Measurements from ENCODE around the gene CAPN13. TPM values are rescaled to one million over a fixed set of nuclear protein-coding genes. Genes with fewer than 3 reads are reported as not detected.

Gene CAPN13
- total and polyA plus RNA-seq, 2 donors (not counting 1 experiment from before 2014, with no cell fraction given) = not detected

- no peaks in the 10 kb centered on the region for H3K79me2 ChIP-seq (ENCODE audit: control insufficient read depth, insufficient read depth, low read length)
- WGBS (ENCODE audit: insufficient coverage) = 93% methylated on average over 3 of the region's 12 CpGs
- Mint-ChIP-seq H3K4me1 (peaks cover 3% of the 10 kb centered on the region), H3K9me3 (ENCODE audit: insufficient read depth) (no peaks in the 10 kb centered on the region), H3K27me3 (peaks cover 6% of the 10 kb centered on the region), H3K27ac (no peak overlapping the region), H3K4me3 (no peak overlapping the region)
- no peak overlapping the region for H3K4me3 ChIP-seq (ENCODE audit: control extremely low read depth in 1 of 5, extremely low read depth in 1 of 5, insufficient read depth in 1 of 5, low read depth in 2 of 5, low read length in 4 of 5)
- H3K4me2 ChIP-seq (replicated peaks; ENCODE audit: low read depth, low read length, poor library complexity, severe bottlenecking) = no peak overlapping the region
- no peak for DNase-seq
- H4K20me1 ChIP-seq (ENCODE audit: control insufficient read depth, insufficient read depth, low read length, poor library complexity, severe bottlenecking) = no peaks in the 10 kb centered on the region
- H2AFZ ChIP-seq (ENCODE audit: insufficient read depth, low read depth, low read length, poor library complexity, severe bottlenecking) = no peak overlapping the region
- no peak for ATAC-seq (ENCODE audit: low read depth)
- POLR2A ChIA-PET = no interaction called here
- TF ChIP-seq CTCF (IDR thresholded peaks at IDR 0.05) = no peak
- TF ChIP-seq EZH2 (IDR thresholded peaks at IDR 0.05; ENCODE audit: borderline replicate concordance, insufficient read depth, low read depth, low read length, poor library complexity, severe bottlenecking) = no peak
- peaks cover 0 to 4% (median under 1%) of the 10 kb centered on the region in 4 experiments for H3K27me3 ChIP-seq (replicated peaks in 1 of 4; ENCODE audit: control extremely low read depth in 1 of 4, control insufficient read depth in 3 of 4, insufficient read depth in 4 of 4, low read length in 3 of 4)
- no peaks in the 10 kb centered on the region for H3K4me1 ChIP-seq (ENCODE audit: control insufficient read depth in 2 of 2, insufficient read depth in 2 of 2, low read length in 2 of 2)
- no peaks in the 10 kb centered on the region for H3K9me3 ChIP-seq (ENCODE audit: control extremely low read depth in 1 of 3, control insufficient read depth in 2 of 3, insufficient read depth in 1 of 3, low read length in 2 of 3)
- H3K9ac ChIP-seq (ENCODE audit: low read length) = no peak overlapping the region
- CTCF ChIA-PET = no interaction called here
- intact Hi-C loops (cut with micrococcal nuclease) = no loop called here
- no peaks in the 10 kb centered on the region for H3K36me3 ChIP-seq (replicated peaks in 1 of 2; ENCODE audit: control extremely low read depth in 1 of 2, control insufficient read depth in 1 of 2, extremely low read depth in 1 of 2, insufficient read depth in 2 of 2, low read length in 1 of 2)
- no peak overlapping the region for H3K27ac ChIP-seq (ENCODE audit: low read length in 2 of 2)
Measured at GRCh38 chr2:30777661-30778505, 29.4 kb downstream of the CAPN13 start.
